ENCODE results near the gene CCDC138.

DNA sequence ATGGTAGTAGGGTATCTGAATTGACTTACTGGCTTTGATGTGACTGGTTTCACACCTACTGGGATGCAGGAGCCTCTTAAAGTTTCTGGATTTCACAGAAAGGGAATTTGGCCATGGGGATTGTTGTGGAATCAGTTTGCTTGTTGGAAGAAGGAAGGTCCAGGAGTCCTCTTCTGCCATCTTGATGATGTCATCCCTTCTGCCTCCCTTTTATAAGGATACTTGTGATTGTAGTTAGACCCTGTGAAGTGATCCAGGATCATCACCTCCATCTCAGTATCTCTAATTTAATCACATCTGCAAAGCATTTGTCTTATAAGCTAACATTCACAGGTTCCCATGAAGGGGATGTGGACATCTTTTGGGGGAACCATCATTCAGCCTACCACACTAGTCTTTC, 79.5 kb downstream of the CCDC138 start:
- no peak for TF ChIP-seq CTCF (IDR thresholded peaks at IDR 0.05)
- no peak for TF ChIP-seq POLR2A (IDR thresholded peaks at IDR 0.05)

Data from lower leg skin (tissue), 3 donors.